Effector CD8-positive, alpha-beta T cell (primary cell): Measurements from ENCODE around the gene ZNF316.

Experiments used
- DNase-seq: peaks from one replicate; lab custom pipeline; 2025; lab: John Stamatoyannopoulos, UW
- total RNA-seq, 4 experiments: gene quantifications; one replicate each; lab custom pipeline; 2026; lab: John Stamatoyannopoulos, UW

ZNF316 gene
- total RNA-seq = 62.3 to 116 (median 93.8) reads per million in 4 experiments

- peak; percentile 43 for DNase-seq
Measured at GRCh38 chr7:6636741-6637543, at the start of gene ZNF316. Gene ZNF316, plus strand, starts transcription at chr7:6637318. Its CDS starts 5,092 bp downstream, at chr7:6642410.

GRCh38 chr7:6588566-6588965 lies 48.6 kb upstream of the ZNF316 start:
- DNase-seq = no peak

DNA sequence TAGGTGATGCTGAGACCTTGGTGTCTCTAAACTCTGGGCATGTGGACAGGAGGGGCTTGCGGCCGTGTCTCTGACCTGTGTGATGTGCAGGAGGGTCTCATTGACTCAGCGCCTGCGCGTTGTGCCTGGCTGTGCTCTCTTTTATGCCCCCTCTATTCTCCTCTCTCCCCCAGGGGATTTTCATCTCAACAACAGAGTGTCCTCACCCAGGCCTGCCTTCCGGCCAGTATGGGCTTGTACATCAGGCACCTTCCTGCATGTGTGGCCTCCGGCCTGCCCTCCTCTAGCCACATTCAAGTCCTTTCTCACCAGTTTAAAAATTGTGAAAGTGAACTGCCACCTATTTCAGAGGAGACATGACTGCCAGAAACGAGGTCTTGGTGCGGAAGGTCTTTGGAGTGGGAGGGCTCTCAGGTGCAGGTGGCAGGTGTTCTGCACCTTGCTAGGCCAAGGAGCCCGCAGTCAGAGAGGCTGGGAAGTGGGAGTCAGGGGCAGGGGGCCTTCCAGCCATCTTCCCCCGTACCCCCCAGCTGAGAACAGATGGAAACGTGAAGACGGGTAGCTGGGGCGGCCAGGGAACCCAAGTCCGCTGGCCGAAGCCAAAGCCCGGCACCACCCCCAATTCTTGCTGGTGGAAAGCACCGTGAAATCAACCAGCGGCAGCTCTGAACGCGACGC lies 47.8 kb upstream of the ZNF316 start:
- DNase-seq = no peak

- DNase-seq = peak; percentile 67
Measured at GRCh38 chr7:6589829-6590644, 47.1 kb upstream of the ZNF316 start, which contains the start of gene INTS15. Gene INTS15, plus strand, starts transcription at chr7:6590021. Its CDS starts 263 bp downstream, at chr7:6590284.

- DNase-seq = no peak
Measured at GRCh38 chr7:6590645-6591110, 46.4 kb upstream of the ZNF316 start.

DNA sequence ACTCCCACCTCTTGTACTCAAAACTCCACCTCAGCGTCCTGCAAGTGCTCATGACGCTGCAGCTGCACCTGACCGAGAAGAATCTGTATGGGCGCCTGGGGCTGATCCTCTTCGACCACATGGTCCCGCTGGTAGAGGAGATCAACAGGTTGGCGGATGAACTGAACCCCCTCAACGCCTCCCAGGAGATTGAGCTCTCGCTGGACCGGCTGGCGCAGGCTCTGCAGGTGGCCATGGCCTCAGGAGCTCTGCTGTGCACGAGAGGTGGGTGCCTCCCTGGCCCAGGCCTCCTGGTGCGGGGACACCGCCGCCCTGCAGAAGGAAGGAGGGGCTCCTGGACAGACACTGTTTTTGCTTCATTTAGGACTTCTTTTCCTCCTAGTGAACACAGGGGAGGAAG lies 37.0 kb upstream of the ZNF316 start:
- no peak for DNase-seq

DNA sequence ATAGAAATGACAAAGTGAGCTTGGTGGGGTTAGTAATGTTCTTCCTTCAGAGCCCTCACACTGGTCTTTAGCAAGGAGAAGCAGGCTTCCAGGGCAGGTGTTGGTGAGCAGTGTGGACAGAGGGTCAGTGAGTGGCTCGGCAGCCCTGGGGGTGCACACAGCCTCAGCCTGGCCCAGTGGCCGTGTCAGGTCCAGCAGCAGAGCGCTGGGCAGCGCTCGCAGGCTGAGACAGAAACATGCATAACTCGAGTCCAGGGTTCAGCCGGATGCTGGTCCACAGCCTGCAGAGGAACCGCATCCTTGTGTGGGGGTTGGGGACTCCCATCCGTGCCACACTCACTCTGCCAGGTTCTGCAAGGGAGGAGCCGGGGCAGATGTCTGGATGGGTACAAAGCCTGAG lies 32.7 kb upstream of the ZNF316 start:
- no peak for DNase-seq

GRCh38 chr7:6606866-6607583 lies 30.1 kb upstream of the ZNF316 start:
- no peak for DNase-seq

DNA sequence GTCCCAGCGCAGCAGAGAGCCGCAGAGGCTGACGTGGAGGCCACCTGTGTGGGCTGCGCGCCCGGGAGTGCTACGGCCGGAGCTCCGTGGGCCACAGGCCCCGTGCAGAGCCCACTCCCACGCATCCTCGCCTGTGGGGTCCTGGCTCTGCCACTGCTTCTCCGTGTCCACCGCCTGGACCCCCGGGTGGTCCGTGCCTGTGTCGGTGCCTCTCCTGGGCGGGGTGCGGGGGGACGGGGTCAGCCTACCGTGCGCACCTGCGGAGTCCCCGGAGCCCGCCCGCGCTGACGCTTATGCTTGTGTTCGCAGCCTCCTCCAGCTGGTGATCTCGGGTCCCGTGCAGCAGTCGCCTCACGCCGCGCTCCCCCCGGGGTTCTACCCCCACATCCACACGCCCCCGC lies 29.5 kb upstream of the ZNF316 start:
- DNase-seq = no peak

DNA sequence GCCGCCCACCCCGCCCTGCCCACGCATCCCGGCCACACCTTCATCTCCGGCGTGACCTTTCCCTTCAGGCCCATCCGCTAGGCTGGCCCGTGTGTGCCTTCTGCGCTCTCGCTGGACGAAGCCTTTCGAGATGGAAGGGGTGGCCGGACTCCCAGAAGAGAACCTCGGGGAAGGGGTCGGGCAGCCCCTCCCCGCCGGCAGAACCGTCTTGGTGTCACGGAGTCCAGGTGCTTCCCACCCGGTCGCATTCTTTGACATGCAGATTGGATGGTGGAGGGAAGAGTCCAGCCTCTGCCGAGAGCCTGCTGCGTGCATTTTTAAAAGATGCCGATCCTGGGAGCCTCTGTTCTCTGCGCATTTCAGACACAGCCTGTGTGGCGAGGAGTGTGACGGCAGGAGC lies 29.0 kb upstream of the ZNF316 start:
- no peak for DNase-seq

DNA sequence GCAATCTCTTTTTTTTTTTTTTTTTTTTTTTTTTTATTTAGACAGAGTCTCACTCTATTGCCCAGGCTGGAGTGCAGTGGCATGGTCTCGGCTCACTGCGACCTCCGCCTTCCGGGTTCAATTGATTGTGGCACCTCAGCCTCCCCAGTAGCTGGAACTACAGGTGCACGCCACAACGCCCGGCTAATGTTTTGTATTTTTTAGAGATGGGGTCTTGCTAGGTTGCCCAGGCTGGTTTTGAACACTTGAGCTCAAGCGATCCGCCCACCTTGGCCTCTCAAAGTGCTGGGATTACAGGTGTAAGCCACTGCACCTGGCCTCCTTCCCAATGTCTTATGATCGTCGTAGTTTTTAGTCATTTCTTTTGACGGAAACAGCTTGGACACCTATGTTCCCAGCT lies 28.3 kb upstream of the ZNF316 start:
- no peak for DNase-seq

DNA sequence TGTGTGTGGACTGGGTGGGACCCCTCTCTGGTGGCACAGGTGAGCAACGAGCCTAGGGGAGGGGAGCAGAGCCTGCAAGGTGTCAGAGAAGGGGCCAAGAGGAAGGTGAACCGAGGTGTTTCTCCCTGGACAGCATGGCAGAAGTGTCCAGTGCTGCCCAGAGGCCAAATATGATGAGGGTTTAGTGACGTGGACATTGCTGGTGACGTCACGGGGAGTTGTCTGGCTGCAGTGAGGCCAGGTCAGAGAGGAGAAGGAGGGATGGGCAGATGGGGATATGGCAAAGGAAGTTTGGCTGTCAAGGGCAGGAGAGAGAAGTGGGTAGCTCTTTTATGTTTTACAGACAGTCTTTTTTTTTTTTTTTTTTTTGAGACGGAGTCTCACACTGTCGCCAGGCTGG lies 24.3 kb upstream of the ZNF316 start:
- DNase-seq = no peak

- no peak for DNase-seq
Measured at GRCh38 chr7:6613706-6614105, 23.4 kb upstream of the ZNF316 start.

GRCh38 chr7:6614953-6615722 lies 22.0 kb upstream of the ZNF316 start, which contains the start of gene ZNF853:
Gene ZNF853, plus strand, starts transcription at chr7:6615610. Its CDS starts 565 bp downstream, at chr7:6616175.
- no peak for DNase-seq

GRCh38 chr7:6615723-6616555 lies 21.2 kb upstream of the ZNF316 start:
- DNase-seq = no peak

- no peak for DNase-seq
Measured at GRCh38 chr7:6616854-6617643, 20.1 kb upstream of the ZNF316 start.

DNA sequence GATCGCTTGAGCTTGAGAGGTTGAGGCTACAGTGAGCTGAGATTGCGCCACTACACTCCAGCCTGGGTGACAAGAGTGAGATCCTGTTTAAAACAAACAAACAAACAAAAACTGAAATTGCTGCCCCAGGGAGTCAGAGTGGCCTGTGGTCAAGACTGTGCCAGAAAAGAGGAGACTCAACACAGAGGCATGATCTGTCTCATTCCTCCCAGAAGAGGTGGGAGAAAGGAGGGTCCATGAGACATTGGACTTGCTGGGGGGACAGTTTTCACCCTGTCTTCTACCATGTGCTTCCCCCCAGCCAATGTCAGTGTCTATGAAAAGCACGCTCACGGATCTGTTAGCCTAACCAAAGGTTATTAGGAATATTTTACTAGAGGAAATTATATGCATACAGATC lies 18.5 kb upstream of the ZNF316 start:
- no peak for DNase-seq

DNA sequence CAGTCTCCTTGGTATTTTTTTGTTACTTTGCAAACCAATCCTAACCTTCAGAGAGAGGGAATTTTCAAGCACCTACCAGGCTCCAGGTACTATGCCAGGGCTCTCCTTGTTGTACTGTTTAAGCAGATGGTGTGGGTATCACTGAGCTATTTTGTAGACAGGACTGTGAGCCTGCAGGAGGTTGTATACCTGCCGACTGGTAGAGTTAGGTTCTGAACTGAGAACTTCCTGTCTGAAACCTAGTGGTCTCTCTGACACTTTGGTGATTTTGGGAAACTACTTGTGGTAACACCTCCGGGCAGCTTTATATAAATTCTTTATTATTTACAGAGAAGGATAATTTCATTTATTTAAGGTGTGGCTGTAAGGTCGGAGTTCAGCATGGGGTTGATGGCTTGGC lies 17.2 kb upstream of the ZNF316 start:
- no peak for DNase-seq
